Measurements from ENCODE around the gene SH2D6.
"Not testable (repeated sequence)": the region's sequence is repeated elsewhere in the genome, so short reads cannot be mapped to it uniquely, and the experiment has no call there.

SH2D6 gene

DNA sequence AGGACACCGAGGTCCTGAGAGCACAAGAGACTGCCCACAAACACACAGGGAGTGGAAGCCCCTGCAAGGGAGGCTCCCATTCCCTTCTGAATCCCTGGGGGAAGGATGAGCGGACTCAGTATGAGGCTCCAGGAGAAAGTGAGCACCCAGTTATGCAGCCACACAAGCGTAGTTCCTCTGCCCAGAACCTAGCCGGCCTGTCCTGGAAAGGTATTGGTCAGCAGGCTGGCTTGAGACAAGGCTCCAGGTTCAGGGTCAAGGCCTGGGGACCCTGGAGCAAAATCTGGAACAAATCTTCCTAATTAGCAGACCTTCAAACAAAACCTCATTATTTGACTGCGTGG, 7.1 kb upstream of the SH2D6 start (continued):
- TF ChIP-seq, protein P1, sequence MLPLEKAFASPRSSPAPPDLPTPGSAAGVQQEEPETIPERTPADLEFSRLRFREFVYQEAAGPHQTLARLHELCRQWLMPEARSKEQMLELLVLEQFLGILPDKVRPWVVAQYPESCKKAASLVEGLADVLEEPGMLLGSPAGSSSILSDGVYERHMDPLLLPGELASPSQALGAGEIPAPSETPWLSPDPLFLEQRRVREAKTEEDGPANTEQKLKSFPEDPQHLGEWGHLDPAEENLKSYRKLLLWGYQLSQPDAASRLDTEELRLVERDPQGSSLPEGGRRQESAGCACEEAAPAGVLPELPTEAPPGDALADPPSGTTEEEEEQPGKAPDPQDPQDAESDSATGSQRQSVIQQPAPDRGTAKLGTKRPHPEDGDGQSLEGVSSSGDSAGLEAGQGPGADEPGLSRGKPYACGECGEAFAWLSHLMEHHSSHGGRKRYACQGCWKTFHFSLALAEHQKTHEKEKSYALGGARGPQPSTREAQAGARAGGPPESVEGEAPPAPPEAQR (tag by site-specific recombination; IDR thresholded peaks at IDR 0.05) = no peak
- no peak for TF ChIP-seq MYNN (tag by site-specific recombination; IDR thresholded peaks at IDR 0.05; ENCODE audit: borderline replicate concordance)
- TF ChIP-seq, protein P2, sequence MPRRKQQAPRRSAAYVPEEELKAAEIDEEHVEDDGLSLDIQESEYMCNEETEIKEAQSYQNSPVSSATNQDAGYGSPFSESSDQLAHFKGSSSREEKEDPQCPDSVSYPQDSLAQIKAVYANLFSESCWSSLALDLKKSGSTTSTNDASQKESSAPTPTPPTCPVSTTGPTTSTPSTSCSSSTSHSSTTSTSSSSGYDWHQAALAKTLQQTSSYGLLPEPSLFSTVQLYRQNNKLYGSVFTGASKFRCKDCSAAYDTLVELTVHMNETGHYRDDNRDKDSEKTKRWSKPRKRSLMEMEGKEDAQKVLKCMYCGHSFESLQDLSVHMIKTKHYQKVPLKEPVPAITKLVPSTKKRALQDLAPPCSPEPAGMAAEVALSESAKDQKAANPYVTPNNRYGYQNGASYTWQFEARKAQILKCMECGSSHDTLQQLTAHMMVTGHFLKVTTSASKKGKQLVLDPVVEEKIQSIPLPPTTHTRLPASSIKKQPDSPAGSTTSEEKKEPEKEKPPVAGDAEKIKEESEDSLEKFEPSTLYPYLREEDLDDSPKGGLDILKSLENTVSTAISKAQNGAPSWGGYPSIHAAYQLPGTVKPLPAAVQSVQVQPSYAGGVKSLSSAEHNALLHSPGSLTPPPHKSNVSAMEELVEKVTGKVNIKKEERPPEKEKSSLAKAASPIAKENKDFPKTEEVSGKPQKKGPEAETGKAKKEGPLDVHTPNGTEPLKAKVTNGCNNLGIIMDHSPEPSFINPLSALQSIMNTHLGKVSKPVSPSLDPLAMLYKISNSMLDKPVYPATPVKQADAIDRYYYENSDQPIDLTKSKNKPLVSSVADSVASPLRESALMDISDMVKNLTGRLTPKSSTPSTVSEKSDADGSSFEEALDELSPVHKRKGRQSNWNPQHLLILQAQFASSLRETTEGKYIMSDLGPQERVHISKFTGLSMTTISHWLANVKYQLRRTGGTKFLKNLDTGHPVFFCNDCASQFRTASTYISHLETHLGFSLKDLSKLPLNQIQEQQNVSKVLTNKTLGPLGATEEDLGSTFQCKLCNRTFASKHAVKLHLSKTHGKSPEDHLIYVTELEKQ (tag by site-specific recombination; IDR thresholded peaks at IDR 0.05; ENCODE audit: borderline replicate concordance) = no peak
- no peak for TF ChIP-seq ZNF549 (tag by site-specific recombination; IDR thresholded peaks at IDR 0.05)
- no peak for TF ChIP-seq ZBTB21 (tag by site-specific recombination; IDR thresholded peaks at IDR 0.05)
- no peak for TF ChIP-seq KLF1 (tag by site-specific recombination; IDR thresholded peaks at IDR 0.05)

DNA sequence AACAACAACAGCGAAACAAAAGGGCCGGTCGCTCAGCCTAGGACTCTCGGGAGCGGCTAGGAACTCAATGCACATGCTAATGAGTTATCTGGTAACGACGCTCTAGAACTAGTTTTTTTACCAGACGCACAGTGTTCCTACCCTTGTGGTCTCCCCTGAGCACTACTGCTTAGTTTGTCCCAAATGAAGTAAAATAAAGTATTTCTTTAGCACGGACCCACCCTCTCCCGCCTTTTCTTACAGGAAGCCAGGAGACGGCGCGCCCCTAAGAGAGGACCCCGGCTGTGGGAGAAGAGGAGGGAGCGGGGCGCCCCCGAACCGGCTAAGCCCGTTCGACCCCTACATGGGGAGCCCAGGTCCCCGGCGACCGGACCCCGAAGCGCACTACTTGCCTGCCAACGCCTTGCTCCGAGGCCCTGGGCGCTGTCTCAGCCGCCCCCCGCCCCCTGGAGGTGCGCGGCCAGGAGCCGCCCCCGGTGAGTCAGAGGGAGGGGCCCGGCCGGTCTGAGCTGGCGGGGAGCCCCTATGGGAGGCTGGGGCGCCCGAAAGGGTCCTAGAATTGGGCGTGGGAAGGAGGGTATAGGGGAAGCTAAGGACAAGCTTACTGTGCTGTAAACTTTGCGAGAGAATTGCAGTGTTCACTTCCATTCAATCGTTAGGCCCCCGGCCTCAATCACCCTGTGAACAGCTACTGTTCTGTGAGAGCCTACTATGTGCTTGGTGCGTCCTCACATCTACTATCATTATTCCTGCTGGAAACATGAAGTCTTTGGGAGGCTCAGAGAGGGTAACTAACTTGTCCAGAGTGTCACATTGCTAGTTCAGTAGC, 4.7 kb upstream of the SH2D6 start:
- H3K4me3 ChIP-seq (ENCODE audit: low read depth, low read length) = no peak overlapping the region
- TF ChIP-seq ZNF239 (tag by site-specific recombination; IDR thresholded peaks at IDR 0.05) (no peak), KLF9 (tag by site-specific recombination; IDR thresholded peaks at IDR 0.05; ENCODE audit: low read depth) (no peak), GFI1B (tag by site-specific recombination; IDR thresholded peaks at IDR 0.05) (no peak)
- POLR2A ChIA-PET = interaction anchor here (0.7 to 1.2 kb wide), 2 partner anchors 124 to 125 kb away, joined by 3 to 5 read pairs; partner anchors contain the start of gene MAT2A
- no peak overlapping the region for H3K27ac ChIP-seq (ENCODE audit: extremely low read depth, low read depth, low read length)
- H3K36me3 ChIP-seq (ENCODE audit: control insufficient read depth in 2 of 2, insufficient read depth in 1 of 2, low read length in 2 of 2) = no peaks in the 10 kb centered on the region
- H3K4me1 ChIP-seq (ENCODE audit: control insufficient read depth, insufficient read depth, low read length) = peaks cover 4% of the 10 kb centered on the region
- no peaks in the 10 kb centered on the region for H3K9me3 ChIP-seq (ENCODE audit: control insufficient read depth, insufficient read depth, low read depth, low read length)
- CTCF ChIA-PET = interaction anchor here (0.6 to 1.1 kb wide), 4 partner anchors 137 to 227 kb away, joined by 3 to 7 read pairs (median 4); no protein-coding TSS in a partner anchor

DNA sequence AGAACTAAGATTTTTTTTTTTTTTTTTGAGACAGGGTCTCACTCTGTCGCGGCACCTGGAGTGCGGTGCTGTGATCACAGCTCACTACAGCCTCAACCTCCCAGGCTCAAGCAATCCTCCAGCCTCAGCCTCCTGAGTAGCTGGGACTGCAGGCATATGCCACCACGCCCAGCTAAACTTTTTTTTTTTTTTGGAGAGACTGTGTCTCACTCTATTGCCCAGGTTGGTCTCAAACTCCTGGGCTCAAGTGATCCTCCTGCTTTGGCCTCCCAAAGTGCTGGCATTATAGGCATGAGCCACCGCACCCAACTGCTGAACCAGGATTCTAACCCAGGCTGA, 4.1 kb upstream of the SH2D6 start:
- not testable (repeated sequence) for H3K4me1 ChIP-seq (ENCODE audit: control insufficient read depth, insufficient read depth, low read length); H3K36me3 ChIP-seq (ENCODE audit: control insufficient read depth in 2 of 2, insufficient read depth in 1 of 2, low read length in 2 of 2); H3K4me3 ChIP-seq (ENCODE audit: low read depth, low read length); H3K27ac ChIP-seq (ENCODE audit: extremely low read depth, low read depth, low read length); H3K9me3 ChIP-seq (ENCODE audit: control insufficient read depth, insufficient read depth, low read depth, low read length)
- ChIA-PET POLR2A (interaction anchor here (0.7 to 1.2 kb wide), 2 partner anchors 124 to 125 kb away, joined by 3 to 5 read pairs; partner anchors contain the start of gene MAT2A), CTCF (interaction anchor here (0.6 to 1.1 kb wide), 4 partner anchors 137 to 226 kb away, joined by 3 to 7 read pairs (median 4); no protein-coding TSS in a partner anchor)

DNA sequence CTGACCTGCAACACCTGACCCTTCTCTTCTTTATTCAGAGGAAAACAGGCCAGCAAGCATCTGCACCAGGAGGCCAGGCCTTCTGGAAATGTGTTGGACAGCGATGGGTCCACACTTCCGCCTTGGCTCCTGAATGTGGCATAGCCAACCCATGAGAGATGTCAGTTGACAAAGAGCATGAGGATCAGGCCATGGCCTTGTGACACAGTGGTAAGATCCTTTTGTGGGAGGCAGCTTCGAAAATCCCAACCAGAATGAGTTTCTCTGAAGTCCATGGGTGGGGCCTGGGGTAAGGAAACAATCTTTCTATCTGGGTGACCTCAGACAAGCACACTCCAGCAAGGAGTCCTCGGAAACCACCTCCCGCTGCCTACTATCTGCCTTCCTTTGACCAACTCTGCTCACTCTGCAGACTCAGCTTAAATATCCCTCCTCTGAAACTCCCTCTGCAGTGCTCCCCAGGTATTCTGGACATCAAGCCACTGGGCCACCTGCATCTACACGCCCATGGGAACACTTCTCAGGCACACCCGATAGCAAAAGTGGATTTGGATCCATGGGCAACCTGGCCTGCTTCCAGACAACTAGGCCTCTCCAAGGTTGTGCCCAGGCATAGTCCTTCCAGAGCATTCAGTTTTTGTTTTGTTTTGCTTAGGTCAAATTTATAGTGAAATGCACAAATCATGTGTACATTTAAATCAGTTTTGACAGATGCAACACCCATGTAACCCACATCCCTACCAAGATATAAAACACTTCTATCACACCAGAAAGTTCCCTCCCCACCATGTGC, 3.6 kb upstream of the SH2D6 start:
- ChIA-PET CTCF (interaction anchor here (0.6 to 1.1 kb wide), 2 partner anchors 222 to 226 kb away, joined by 3 to 7 read pairs; no protein-coding TSS in a partner anchor), POLR2A (interaction anchor here (0.7 to 1.2 kb wide), 3 partner anchors 124 to 125 kb away, joined by 3 to 5 read pairs (median 5); partner anchors contain the start of gene MAT2A)
- Histone ChIP-seq H3K4me1 (ENCODE audit: control insufficient read depth, insufficient read depth, low read length) (peaks cover 4% of the 10 kb centered on the region), H3K27ac (ENCODE audit: extremely low read depth, low read depth, low read length) (no peak overlapping the region), H3K9me3 (ENCODE audit: control insufficient read depth, insufficient read depth, low read depth, low read length) (no peaks in the 10 kb centered on the region), H3K36me3 (ENCODE audit: control insufficient read depth in 2 of 2, insufficient read depth in 1 of 2, low read length in 2 of 2) (no peaks in the 10 kb centered on the region), H3K4me3 (ENCODE audit: low read depth, low read length) (no peak overlapping the region)
- TF ChIP-seq, protein P3, sequence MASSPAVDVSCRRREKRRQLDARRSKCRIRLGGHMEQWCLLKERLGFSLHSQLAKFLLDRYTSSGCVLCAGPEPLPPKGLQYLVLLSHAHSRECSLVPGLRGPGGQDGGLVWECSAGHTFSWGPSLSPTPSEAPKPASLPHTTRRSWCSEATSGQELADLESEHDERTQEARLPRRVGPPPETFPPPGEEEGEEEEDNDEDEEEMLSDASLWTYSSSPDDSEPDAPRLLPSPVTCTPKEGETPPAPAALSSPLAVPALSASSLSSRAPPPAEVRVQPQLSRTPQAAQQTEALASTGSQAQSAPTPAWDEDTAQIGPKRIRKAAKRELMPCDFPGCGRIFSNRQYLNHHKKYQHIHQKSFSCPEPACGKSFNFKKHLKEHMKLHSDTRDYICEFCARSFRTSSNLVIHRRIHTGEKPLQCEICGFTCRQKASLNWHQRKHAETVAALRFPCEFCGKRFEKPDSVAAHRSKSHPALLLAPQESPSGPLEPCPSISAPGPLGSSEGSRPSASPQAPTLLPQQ (tag by site-specific recombination; IDR thresholded peaks at IDR 0.05) = no peak
- TF ChIP-seq, protein P4, sequence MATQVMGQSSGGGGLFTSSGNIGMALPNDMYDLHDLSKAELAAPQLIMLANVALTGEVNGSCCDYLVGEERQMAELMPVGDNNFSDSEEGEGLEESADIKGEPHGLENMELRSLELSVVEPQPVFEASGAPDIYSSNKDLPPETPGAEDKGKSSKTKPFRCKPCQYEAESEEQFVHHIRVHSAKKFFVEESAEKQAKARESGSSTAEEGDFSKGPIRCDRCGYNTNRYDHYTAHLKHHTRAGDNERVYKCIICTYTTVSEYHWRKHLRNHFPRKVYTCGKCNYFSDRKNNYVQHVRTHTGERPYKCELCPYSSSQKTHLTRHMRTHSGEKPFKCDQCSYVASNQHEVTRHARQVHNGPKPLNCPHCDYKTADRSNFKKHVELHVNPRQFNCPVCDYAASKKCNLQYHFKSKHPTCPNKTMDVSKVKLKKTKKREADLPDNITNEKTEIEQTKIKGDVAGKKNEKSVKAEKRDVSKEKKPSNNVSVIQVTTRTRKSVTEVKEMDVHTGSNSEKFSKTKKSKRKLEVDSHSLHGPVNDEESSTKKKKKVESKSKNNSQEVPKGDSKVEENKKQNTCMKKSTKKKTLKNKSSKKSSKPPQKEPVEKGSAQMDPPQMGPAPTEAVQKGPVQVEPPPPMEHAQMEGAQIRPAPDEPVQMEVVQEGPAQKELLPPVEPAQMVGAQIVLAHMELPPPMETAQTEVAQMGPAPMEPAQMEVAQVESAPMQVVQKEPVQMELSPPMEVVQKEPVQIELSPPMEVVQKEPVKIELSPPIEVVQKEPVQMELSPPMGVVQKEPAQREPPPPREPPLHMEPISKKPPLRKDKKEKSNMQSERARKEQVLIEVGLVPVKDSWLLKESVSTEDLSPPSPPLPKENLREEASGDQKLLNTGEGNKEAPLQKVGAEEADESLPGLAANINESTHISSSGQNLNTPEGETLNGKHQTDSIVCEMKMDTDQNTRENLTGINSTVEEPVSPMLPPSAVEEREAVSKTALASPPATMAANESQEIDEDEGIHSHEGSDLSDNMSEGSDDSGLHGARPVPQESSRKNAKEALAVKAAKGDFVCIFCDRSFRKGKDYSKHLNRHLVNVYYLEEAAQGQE (tag by site-specific recombination; IDR thresholded peaks at IDR 0.05) = peak; percentile 32; the same call in 1 of the 2 replicates

Measured in HEK293 (cell line).